Heart left ventricle (tissue), 16 donors: ENCODE measurements around the gene LIF. TPM values are rescaled to one million over a fixed set of nuclear protein-coding genes. Genes with fewer than 3 reads are reported as not detected.

ENCODE experiments used
- ATAC-seq, 4 donors: fragments of 200-7000 bp; cut with Tn5 transposase; one replicate each; pipeline ENCODE4 v1.9.1; 2020 to 2022; ENCODE audit warnings: moderate library complexity in 4 of 4, mild to moderate bottlenecking in 3 of 4, moderate number of reproducible peaks in 1 of 4
- DNase-seq, 5 donors: peaks; one replicate each; pipeline ENCODE4 v3.0.0-alpha.2; 2020
- H3K27ac ChIP-seq, 12 donors: fragments of 200-600 bp; sonication (generic) in 4 of 12; one replicate each; pipeline versions ENCODE4 v1.5.0 to v1.8.0; 2016 to 2022; ENCODE audit warnings: mild to moderate bottlenecking in 2 of 12
- H3K27me3 ChIP-seq, 9 donors: fragments of 200-600 bp; sonication (generic) in 2 of 9; one replicate each; pipeline versions ENCODE4 v1.5.1 to v1.8.0; 2016 to 2022; ENCODE audit warnings: mild to moderate bottlenecking in 3 of 9
- H3K36me3 ChIP-seq, 9 donors: fragments of 200-600 bp; sonication (generic) in 2 of 9; one replicate each; pipeline versions ENCODE4 v1.5.0 to v1.8.0; 2018 to 2022; ENCODE audit warnings: mild to moderate bottlenecking in 2 of 9
- H3K4me1 ChIP-seq, 12 donors: fragments of 200-600 bp; sonication (generic) in 4 of 12; one replicate each; pipeline versions ENCODE4 v1.5.0 to v1.8.0; 2016 to 2022; ENCODE audit warnings: mild to moderate bottlenecking in 3 of 12
- H3K4me3 ChIP-seq, 12 donors: fragments of 200-600 bp; sonication (generic) in 4 of 12; one replicate each; pipeline versions ENCODE4 v1.5.0 to v1.8.0; 2017 to 2022; ENCODE audit warnings: mild to moderate bottlenecking in 9 of 12, moderate library complexity in 4 of 12
- H3K9me3 ChIP-seq, 12 donors: fragments of 200-600 bp; sonication (generic) in 4 of 12; one replicate each; pipeline versions ENCODE4 v1.5.0 to v1.8.0; 2016 to 2022; ENCODE audit warnings: mild to moderate bottlenecking in 1 of 12
- CTCF ChIP-seq, 12 donors: fragments of 200-600 bp; sonication (generic) in 4 of 12; IDR thresholded peaks; one replicate each; pipeline versions ENCODE4 v1.5.0 to v1.8.0; 2018 to 2022; ENCODE audit warnings: antibody characterized with exemption in 12 of 12, mild to moderate bottlenecking in 5 of 12
- POLR2A ChIP-seq, 2 donors: fragments of 450-650 bp; IDR thresholded peaks; one replicate each; pipeline ENCODE4 v1.6.1; 2017; ENCODE audit warnings: antibody characterized with exemption in 2 of 2, mild to moderate bottlenecking in 2 of 2, moderate library complexity in 2 of 2
- WGBS, 4 donors: extraction: QIAGEN DNeasy Blood & Tissue Kit in 2 of 4; methylation state at CpG; one replicate each; pipeline versions ENCODE4 v1.1.5 to v1.1.7; 2013 to 2018; 5-methylcytosine and 5-hydroxymethylcytosine counted together
- intact Hi-C, 10 donors: fragments of 100-400 bp; cut with DNase I; formaldehyde crosslinking; loops; one replicate each; pipeline versions ENCODE4 v1.11.1 to v1.14.2; 2022
- polyA plus RNA-seq, 2 donors: library from polyadenylated mRNA; stranded (reverse); fragments of 200-250 nt; gene quantifications; one replicate each; pipeline ENCODE4 v1.2.3, GENCODE V29; 2013
- total RNA-seq, 9 donors: library from RNA; depleted of rRNA in 2 of 9; stranded (reverse); fragments of >200 nt in 2 of 9; fragmentation: NEBNext Ultra II Directional in 3 of 9; extraction: Animal tissue kit (Norgen Biotek cat#: 25700) in 3 of 9; gene quantifications; one replicate each; pipeline versions ENCODE4 v1.1.0 to v1.2.4, GENCODE V29; 2016 to 2023
- donor health status: ischemic (EF 13 %, LVEDD 7.1; RV severe dilation, severe dysfunction).
- donor health status: healthy with polysubstance abuse.
- donor health status: DM: no; HTN: yes; CAD: no.
- donor health status: DM: no; HTN: no; CAD: no.
- donor health status: ischemic (EF 25% LVEDD 6.9; RV normal size, moderate dysfunction).
- donor health status: ischemic (EF 25% LVEDD 5.7; RV mildly dilated, moderate dysfunction).
- donor health status: healthy.
- donor health status: DM: yes; HTN: yes; CAD: no.
- donor health status: ischemic (EF 35%, LVEDD 5.7; RV mildly dilated, moderate dysfunction).
- donor health status: nonischemic (EF 11% LVEDD 7.7; RV severe dilation, severe dysfunction).
- donor health status: DM: yes; HTN: yes; CAD: no.
- donor health status: PGD.
- donor health status: ischemic (EF 29% LVEDD 5.4; RV normal size, mild dysfunction).
- donor health status: nonischemic (EF 23%, LVEDD 6.1; RV moderate dilation, normal function).

LIF gene
- total and polyA plus RNA-seq, 11 donors = 0.12 to 11.6 (median 0.67) TPM; not detected in 1

- no peak overlapping the region for H3K4me3 ChIP-seq
- no peak for DNase-seq
- H3K27me3 ChIP-seq = peaks cover 5 to 41% (median 24%) of the 10 kb centered on the region in 9 donors
- peak overlapping the region in 3 of 12 donors; percentile 19 to 70 (median 65) for H3K27ac ChIP-seq
- peaks cover 0 to 58% (median 22%) of the 10 kb centered on the region in 12 donors for H3K4me1 ChIP-seq
- TF ChIP-seq POLR2A (IDR thresholded peaks at IDR 0.05) = no peak
- TF ChIP-seq CTCF (IDR thresholded peaks at IDR 0.05) = no peak
- no peaks in the 10 kb centered on the region for H3K36me3 ChIP-seq
- no peaks in the 10 kb centered on the region for H3K9me3 ChIP-seq
- intact Hi-C loops = loop anchor here in 3 of 10 donors (5.0 kb wide), 1 partner anchor 43 kb away; no protein-coding TSS in a partner anchor
- 71 to 82% (median 74%) methylated on average over 6 to 12 of the region's 12 CpGs for WGBS, 4 donors
- no peak for ATAC-seq
Measured at GRCh38 chr22:30250661-30251267, 4.2 kb upstream of the LIF start.

GRCh38 chr22:30250039-30250565, 3.5 kb upstream of the LIF start:
- 83 to 97% (median 91%) methylated on average over 1 to 3 of the region's 3 CpGs for WGBS, 4 donors
- TF ChIP-seq POLR2A (IDR thresholded peaks at IDR 0.05) (no peak), CTCF (IDR thresholded peaks at IDR 0.05) (no peak)
- Histone ChIP-seq H3K27me3 (peaks cover 6 to 47% (median 29%) of the 10 kb centered on the region in 9 donors), H3K4me3 (no peak overlapping the region), H3K36me3 (no peaks in the 10 kb centered on the region), H3K4me1 (peaks cover 0 to 58% (median 23%) of the 10 kb centered on the region in 12 donors), H3K9me3 (no peaks in the 10 kb centered on the region), H3K27ac (peak overlapping the region in 2 of 12 donors; percentile 31 to 40)
- DNase-seq (no peak), ATAC-seq (no peak)
- intact Hi-C loops = loop anchor here in 3 of 10 donors (5.0 kb wide), 1 partner anchor 43 kb away; no protein-coding TSS in a partner anchor

- intact Hi-C loops = loop anchor here in 5 of 10 donors (5.0 kb wide), 2 partner anchors 37 to 42 kb away; no protein-coding TSS in a partner anchor
- peak; percentile 24 to 73 (median 48) for ATAC-seq
- 55 to 68% (median 62%) methylated on average over 22 to 27 of the region's 27 CpGs for WGBS, 4 donors
- H3K4me3 ChIP-seq = peak overlapping the region in 6 of 12 donors; percentile 4 to 45 (median 20)
- peaks cover 10 to 55% (median 31%) of the 10 kb centered on the region in 9 donors for H3K27me3 ChIP-seq
- peaks cover 0 to 58% (median 23%) of the 10 kb centered on the region in 12 donors for H3K4me1 ChIP-seq
- TF ChIP-seq CTCF (IDR thresholded peaks at IDR 0.05) = no peak
- TF ChIP-seq POLR2A (IDR thresholded peaks at IDR 0.05) = no peak
- peak overlapping the region in 4 of 12 donors; percentile 41 to 78 (median 60) for H3K27ac ChIP-seq
- H3K9me3 ChIP-seq = no peaks in the 10 kb centered on the region
- no peaks in the 10 kb centered on the region for H3K36me3 ChIP-seq
- DNase-seq = peak; percentile 63 to 86 (median 79)
Measured at GRCh38 chr22:30249049-30250038, 2.8 kb upstream of the LIF start.
